ENCODE measurements around the gene FRMD5.

DNA sequence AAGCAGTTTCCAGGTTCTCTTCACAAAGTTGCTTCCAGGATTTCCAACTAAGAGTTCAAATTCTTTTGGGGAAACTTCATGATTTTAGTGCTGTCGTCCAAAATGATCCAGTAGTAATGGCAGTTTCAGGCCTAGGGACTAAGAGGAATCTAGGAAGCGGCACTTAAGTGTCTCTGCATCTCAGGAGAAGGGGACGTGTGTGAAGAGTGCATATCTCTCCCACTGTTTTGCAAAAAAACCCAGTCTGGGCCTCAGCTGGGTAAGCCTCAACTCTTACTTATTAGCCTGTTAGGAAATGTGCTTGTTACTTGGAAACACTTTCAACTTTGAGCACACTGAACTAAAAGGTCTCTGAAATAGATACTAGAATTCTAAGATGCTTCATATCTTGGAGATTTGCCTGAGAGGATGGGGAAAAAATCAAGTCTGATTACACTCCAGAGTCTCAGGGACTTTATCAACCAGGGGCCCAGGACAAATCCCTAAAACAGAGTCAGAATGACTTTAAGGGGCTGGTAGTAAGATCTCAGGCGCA, 286.5 kb downstream of the FRMD5 start:
- TF ChIP-seq SMC3 (conservative IDR thresholded peaks at IDR 0.05; ENCODE audit: poor library complexity) (no peak), EZH2 (IDR thresholded peaks at IDR 0.05; ENCODE audit: borderline replicate concordance, insufficient read depth, low read length, poor library complexity, severe bottlenecking) (no peak), POLR2AphosphoS5 (IDR thresholded peaks at IDR 0.05) (no peak), TAF1 (IDR thresholded peaks at IDR 0.05; ENCODE audit: low read depth) (no peak), MXI1 (conservative IDR thresholded peaks at IDR 0.05; ENCODE audit: poor library complexity, severe bottlenecking) (no peak), EP300 (conservative IDR thresholded peaks at IDR 0.05; ENCODE audit: poor library complexity, severe bottlenecking) (no peak)
- TF ChIP-seq, protein P1, sequence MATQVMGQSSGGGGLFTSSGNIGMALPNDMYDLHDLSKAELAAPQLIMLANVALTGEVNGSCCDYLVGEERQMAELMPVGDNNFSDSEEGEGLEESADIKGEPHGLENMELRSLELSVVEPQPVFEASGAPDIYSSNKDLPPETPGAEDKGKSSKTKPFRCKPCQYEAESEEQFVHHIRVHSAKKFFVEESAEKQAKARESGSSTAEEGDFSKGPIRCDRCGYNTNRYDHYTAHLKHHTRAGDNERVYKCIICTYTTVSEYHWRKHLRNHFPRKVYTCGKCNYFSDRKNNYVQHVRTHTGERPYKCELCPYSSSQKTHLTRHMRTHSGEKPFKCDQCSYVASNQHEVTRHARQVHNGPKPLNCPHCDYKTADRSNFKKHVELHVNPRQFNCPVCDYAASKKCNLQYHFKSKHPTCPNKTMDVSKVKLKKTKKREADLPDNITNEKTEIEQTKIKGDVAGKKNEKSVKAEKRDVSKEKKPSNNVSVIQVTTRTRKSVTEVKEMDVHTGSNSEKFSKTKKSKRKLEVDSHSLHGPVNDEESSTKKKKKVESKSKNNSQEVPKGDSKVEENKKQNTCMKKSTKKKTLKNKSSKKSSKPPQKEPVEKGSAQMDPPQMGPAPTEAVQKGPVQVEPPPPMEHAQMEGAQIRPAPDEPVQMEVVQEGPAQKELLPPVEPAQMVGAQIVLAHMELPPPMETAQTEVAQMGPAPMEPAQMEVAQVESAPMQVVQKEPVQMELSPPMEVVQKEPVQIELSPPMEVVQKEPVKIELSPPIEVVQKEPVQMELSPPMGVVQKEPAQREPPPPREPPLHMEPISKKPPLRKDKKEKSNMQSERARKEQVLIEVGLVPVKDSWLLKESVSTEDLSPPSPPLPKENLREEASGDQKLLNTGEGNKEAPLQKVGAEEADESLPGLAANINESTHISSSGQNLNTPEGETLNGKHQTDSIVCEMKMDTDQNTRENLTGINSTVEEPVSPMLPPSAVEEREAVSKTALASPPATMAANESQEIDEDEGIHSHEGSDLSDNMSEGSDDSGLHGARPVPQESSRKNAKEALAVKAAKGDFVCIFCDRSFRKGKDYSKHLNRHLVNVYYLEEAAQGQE (IDR thresholded peaks at IDR 0.05; ENCODE audit: borderline replicate concordance) = no peak
- TF ChIP-seq, protein P2, sequence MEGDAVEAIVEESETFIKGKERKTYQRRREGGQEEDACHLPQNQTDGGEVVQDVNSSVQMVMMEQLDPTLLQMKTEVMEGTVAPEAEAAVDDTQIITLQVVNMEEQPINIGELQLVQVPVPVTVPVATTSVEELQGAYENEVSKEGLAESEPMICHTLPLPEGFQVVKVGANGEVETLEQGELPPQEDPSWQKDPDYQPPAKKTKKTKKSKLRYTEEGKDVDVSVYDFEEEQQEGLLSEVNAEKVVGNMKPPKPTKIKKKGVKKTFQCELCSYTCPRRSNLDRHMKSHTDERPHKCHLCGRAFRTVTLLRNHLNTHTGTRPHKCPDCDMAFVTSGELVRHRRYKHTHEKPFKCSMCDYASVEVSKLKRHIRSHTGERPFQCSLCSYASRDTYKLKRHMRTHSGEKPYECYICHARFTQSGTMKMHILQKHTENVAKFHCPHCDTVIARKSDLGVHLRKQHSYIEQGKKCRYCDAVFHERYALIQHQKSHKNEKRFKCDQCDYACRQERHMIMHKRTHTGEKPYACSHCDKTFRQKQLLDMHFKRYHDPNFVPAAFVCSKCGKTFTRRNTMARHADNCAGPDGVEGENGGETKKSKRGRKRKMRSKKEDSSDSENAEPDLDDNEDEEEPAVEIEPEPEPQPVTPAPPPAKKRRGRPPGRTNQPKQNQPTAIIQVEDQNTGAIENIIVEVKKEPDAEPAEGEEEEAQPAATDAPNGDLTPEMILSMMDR (IDR thresholded peaks at IDR 0.05; ENCODE audit: poor library complexity, severe bottlenecking) = no peak

All from neural cell (in vitro differentiated cells).